DOHH2 (cell line): ENCODE data around the gene NUP205.

Experiments used
- H3F3A ChIP-seq: fragments of 200-600 bp; sonication (generic), shearing (Covaris generic); 2 replicates; pipeline ENCODE4 v1.6.0; 2016; ENCODE audit warnings: antibody characterized with exemption, mild to moderate bottlenecking; ENCODE audit not compliant: control insufficient read depth, insufficient read depth
- H3K27ac ChIP-seq: fragments of 200-600 bp; sonication (generic); 2 replicates; pipeline ENCODE4 v1.5.1; 2014; ENCODE audit warnings: low read depth, mild to moderate bottlenecking, low read length, moderate library complexity
- H3K27me3 ChIP-seq: fragments of 200-600 bp; sonication (generic); 2 replicates; pipeline ENCODE4 v1.6.1; 2014; ENCODE audit warnings: mild to moderate bottlenecking, low read length, mixed read lengths; ENCODE audit not compliant: control insufficient read depth
- H3K36me3 ChIP-seq: fragments of 200-600 bp; sonication (generic); 2 replicates; pipeline ENCODE4 v1.6.1; 2014; ENCODE audit warnings: mild to moderate bottlenecking, low read length, moderate library complexity, mixed read lengths; ENCODE audit not compliant: control insufficient read depth
- H3K4me1 ChIP-seq: fragments of 200-600 bp; sonication (generic); 2 replicates; pipeline ENCODE4 v1.6.1; 2014; ENCODE audit warnings: mild to moderate bottlenecking, low read length, mixed read lengths; ENCODE audit not compliant: control insufficient read depth
- H3K4me2 ChIP-seq: fragments of 200-600 bp; sonication (generic); 2 replicates; pipeline ENCODE4 v1.6.0; 2014; ENCODE audit warnings: mild to moderate bottlenecking, low read length, moderate library complexity
- H3K4me3 ChIP-seq: fragments of 200-600 bp; sonication (generic); 2 replicates; pipeline ENCODE4 v1.5.1; 2014; ENCODE audit warnings: mild to moderate bottlenecking, low read length, mixed read lengths
- H3K79me2 ChIP-seq: fragments of 200-600 bp; sonication (generic); 2 replicates; pipeline ENCODE4 v1.6.1; 2014; ENCODE audit warnings: mild to moderate bottlenecking, low read length, mixed read lengths; ENCODE audit not compliant: control insufficient read depth
- H3K9me2 ChIP-seq: fragments of 200-600 bp; sonication (generic); replicated peaks from 2 replicates; pipeline ENCODE4 v1.6.1; 2014; ENCODE audit warnings: mild to moderate bottlenecking, low read length, mixed read lengths; ENCODE audit not compliant: control insufficient read depth
- H3K9me3 ChIP-seq: fragments of 200-600 bp; sonication (generic); 2 replicates; pipeline ENCODE4 v1.6.1; 2014; ENCODE audit warnings: antibody characterized with exemption, low read length, mixed read lengths; ENCODE audit not compliant: control insufficient read depth, insufficient read depth
- H4K20me1 ChIP-seq: fragments of 200-600 bp; sonication (generic); 2 replicates; pipeline ENCODE4 v1.6.0; 2014; ENCODE audit warnings: low read depth, mild to moderate bottlenecking, antibody characterized with exemption, low read length, moderate library complexity; ENCODE audit not compliant: control insufficient read depth, insufficient read depth
- CTCF ChIP-seq: fragments of 200-600 bp; sonication (generic); IDR thresholded peaks from one replicate; pipeline ENCODE4 v1.5.1; 2014; ENCODE audit warnings: antibody characterized with exemption, mild to moderate bottlenecking, low read depth, low read length; ENCODE audit not compliant: poor library complexity, severe bottlenecking
- EZH2phosphoT487 ChIP-seq: fragments of 200-600 bp; sonication (generic); IDR thresholded peaks from 2 replicates; pipeline ENCODE4 v1.6.1; 2017; ENCODE audit warnings: borderline replicate concordance, mild to moderate bottlenecking, antibody characterized with exemption, low read length, moderate library complexity, mixed read lengths

Gene NUP205

GRCh38 chr7:135519233-135519688, 38.5 kb upstream of the NUP205 start:
- TF ChIP-seq EZH2phosphoT487, result no peak
- no peak for TF ChIP-seq CTCF
- Histone ChIP-seq H3K79me2 (no peaks in the 10 kb centered on the region), H3K4me3 (no peak overlapping the region), H3K36me3 (no peaks in the 10 kb centered on the region), H3F3A (no peaks in the 10 kb centered on the region), H3K27me3 (no peaks in the 10 kb centered on the region), H3K4me1 (no peaks in the 10 kb centered on the region), H3K9me2 (no peaks in the 10 kb centered on the region), H3K27ac (no peak overlapping the region), H3K9me3 (no peaks in the 10 kb centered on the region), H3K4me2 (no peak overlapping the region), H4K20me1 (no peaks in the 10 kb centered on the region)

- Histone ChIP-seq H3K27ac (no peak overlapping the region), H3K9me3 (no peaks in the 10 kb centered on the region), H3K9me2 (no peaks in the 10 kb centered on the region), H3K4me2 (no peak overlapping the region), H3F3A (no peaks in the 10 kb centered on the region), H3K27me3 (no peaks in the 10 kb centered on the region), H4K20me1 (no peaks in the 10 kb centered on the region), H3K4me1 (no peaks in the 10 kb centered on the region), H3K4me3 (no peak overlapping the region), H3K79me2 (no peaks in the 10 kb centered on the region), H3K36me3 (no peaks in the 10 kb centered on the region)
- TF ChIP-seq CTCF, result no peak
Observed at GRCh38 chr7:135519871-135520270, 37.8 kb upstream of the NUP205 start.

GRCh38 chr7:135522509-135522908, 35.2 kb upstream of the NUP205 start:
- no peaks in the 10 kb centered on the region for H3K36me3 ChIP-seq
- H3K27ac ChIP-seq, result no peak overlapping the region
- H3K9me2 ChIP-seq, result no peaks in the 10 kb centered on the region
- TF ChIP-seq EZH2phosphoT487 (no peak), CTCF (no peak)
- no peak overlapping the region for H3K4me3 ChIP-seq
- H3K27me3 ChIP-seq, result no peaks in the 10 kb centered on the region
- no peak overlapping the region for H3K4me2 ChIP-seq
- H4K20me1 ChIP-seq, result no peaks in the 10 kb centered on the region
- no peaks in the 10 kb centered on the region for H3K4me1 ChIP-seq
- H3F3A ChIP-seq, result no peaks in the 10 kb centered on the region
- no peaks in the 10 kb centered on the region for H3K79me2 ChIP-seq
- no peaks in the 10 kb centered on the region for H3K9me3 ChIP-seq

GRCh38 chr7:135523146-135523545, 34.6 kb upstream of the NUP205 start:
- H3K9me2 ChIP-seq, result no peaks in the 10 kb centered on the region
- TF ChIP-seq EZH2phosphoT487 (no peak), CTCF (no peak)
- no peak overlapping the region for H3K4me3 ChIP-seq
- H3K9me3 ChIP-seq, result no peaks in the 10 kb centered on the region
- H3K4me2 ChIP-seq, result no peak overlapping the region
- H3K27me3 ChIP-seq, result no peaks in the 10 kb centered on the region
- H3K4me1 ChIP-seq, result no peaks in the 10 kb centered on the region
- H3K79me2 ChIP-seq, result no peaks in the 10 kb centered on the region
- no peaks in the 10 kb centered on the region for H4K20me1 ChIP-seq
- H3K36me3 ChIP-seq, result no peaks in the 10 kb centered on the region
- H3F3A ChIP-seq, result no peaks in the 10 kb centered on the region
- no peak overlapping the region for H3K27ac ChIP-seq
